ENCODE results near the gene IL31RA.
"Not testable (repeated sequence)": the region's sequence is repeated elsewhere in the genome, so short reads cannot be mapped to it uniquely, and the experiment has no call there.

The IL31RA gene

GRCh38 chr5:55927861-55928655 is 76.9 kb downstream of the IL31RA start:
- DNase-seq, result no peak

- no peak for DNase-seq
Measured at GRCh38 chr5:55929020-55929799, 78.1 kb downstream of the IL31RA start.

GRCh38 chr5:55932700-55933099 is 81.5 kb downstream of the IL31RA start:
- no peak for DNase-seq

GRCh38 chr5:55933377-55934114 is 82.4 kb downstream of the IL31RA start:
- no peak for DNase-seq

- DNase-seq, result no peak
Measured at GRCh38 chr5:55934115-55934613, 83.0 kb downstream of the IL31RA start.

DNA sequence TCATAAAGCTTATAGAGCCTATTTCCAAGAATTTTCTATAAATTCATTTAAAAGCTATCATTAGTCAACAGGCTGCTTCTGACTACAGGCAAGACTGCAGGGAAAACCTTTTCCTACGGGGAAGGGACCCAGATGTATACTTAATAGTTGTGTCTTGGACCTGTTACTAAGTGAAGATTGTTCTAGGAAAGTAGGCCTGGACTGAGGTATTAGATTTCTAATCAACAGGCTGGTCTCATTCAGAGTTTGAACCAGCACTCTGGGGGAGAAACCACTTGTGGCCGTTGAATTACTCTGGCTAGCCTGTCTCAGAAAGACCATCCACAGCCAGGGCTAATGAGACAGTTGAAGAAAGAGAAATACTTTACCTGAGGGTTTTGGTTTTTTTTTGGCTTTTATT is 83.6 kb downstream of the IL31RA start:
- DNase-seq, result no peak

DNA sequence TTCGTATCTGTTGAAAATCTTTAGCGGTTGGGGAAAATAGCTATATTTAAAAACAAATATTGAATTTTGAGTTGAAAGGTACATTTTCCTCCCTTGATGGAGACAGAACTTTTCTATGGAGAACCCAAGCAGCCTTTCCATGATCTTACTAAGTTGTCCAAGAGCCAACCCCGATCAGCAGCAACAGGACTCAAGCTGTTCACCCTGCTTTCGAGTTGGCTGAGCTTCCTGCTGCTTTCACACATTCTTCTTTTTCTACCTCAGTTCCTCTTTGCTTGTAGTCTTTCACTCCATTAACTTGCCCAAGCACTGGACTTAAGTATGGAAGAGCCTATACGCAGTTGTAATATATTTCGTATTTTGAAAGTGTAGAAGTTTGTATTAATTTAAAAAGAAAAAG is 84.2 kb downstream of the IL31RA start:
- DNase-seq, result no peak

GRCh38 chr5:55936100-55936693 is 85.0 kb downstream of the IL31RA start:
- peak; percentile 80 for DNase-seq

DNA sequence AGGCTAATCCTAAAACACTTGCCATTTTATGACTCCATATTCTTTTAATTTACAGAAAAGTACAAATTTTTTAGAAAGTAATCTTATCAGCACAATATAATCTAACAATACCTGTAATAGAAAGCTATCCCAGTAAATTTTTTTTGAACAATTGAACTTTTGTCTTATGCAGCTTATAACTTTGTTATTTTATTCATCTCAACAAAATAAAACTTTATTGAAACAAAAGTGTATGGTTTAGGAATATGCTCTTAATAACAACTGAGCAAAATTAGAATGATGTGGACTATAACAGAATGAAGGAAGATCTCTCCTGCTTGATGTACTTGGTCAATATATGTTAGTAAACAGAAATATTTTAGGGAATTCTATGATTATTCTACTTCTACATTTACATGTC is 86.4 kb downstream of the IL31RA start:
- DNase-seq, result not testable (repeated sequence)

- not testable (repeated sequence) for DNase-seq
Measured at GRCh38 chr5:55941154-55941553, 90.0 kb downstream of the IL31RA start.

GRCh38 chr5:55959208-55959607 is 108.1 kb downstream of the IL31RA start:
- peak; percentile 32 for DNase-seq

GRCh38 chr5:55960779-55961178 is 109.6 kb downstream of the IL31RA start:
- DNase-seq, result no peak

- DNase-seq, result no peak
Measured at GRCh38 chr5:55965525-55965924, 114.4 kb downstream of the IL31RA start.

GRCh38 chr5:55966284-55966683 is 115.1 kb downstream of the IL31RA start:
- no peak for DNase-seq

- no peak for DNase-seq
Measured at GRCh38 chr5:55969956-55970355, 118.8 kb downstream of the IL31RA start.
